SK-N-SH treated with all-trans-retinoic acid at 6 μM for 48 hours (cell line): ENCODE measurements around the gene CFAP65.

Experiments
- ATAC-seq: fragments of 200-7000 bp; cut with Tn5 transposase; 3 replicates; pipeline ENCODE4 v1.9.1; 2020; ENCODE audit warnings: mild to moderate bottlenecking, moderate library complexity
- ARNTL ChIP-seq: fragments of 450-650 bp; formaldehyde crosslinking; IDR thresholded peaks from 2 replicates; pipeline ENCODE4 v1.5.0; 2020; ENCODE audit warnings: low read depth, mild to moderate bottlenecking, moderate library complexity, borderline replicate concordance
- BACH2 ChIP-seq: fragments of 250-450 bp; sonication (Bioruptor Pico); IDR thresholded peaks from 2 replicates; pipeline ENCODE4 v1.9.0; 2021; ENCODE audit warnings: mild to moderate bottlenecking, borderline replicate concordance
- CSDC2 ChIP-seq: fragments of 250-450 bp; sonication (Bioruptor Pico); IDR thresholded peaks from 2 replicates; pipeline ENCODE4 v1.5.0; 2020; ENCODE audit warnings: mild to moderate bottlenecking, moderate library complexity
- GLIS3 ChIP-seq: fragments of 250-450 bp; sonication (Bioruptor Pico); IDR thresholded peaks from 2 replicates; pipeline ENCODE4 v1.5.0; 2020; ENCODE audit warnings: mild to moderate bottlenecking, moderate library complexity
- ISL1 ChIP-seq: fragments of 250-450 bp; sonication (Bioruptor Pico); IDR thresholded peaks from 2 replicates; pipeline ENCODE4 v2.1.2; 2022; ENCODE audit warnings: mild to moderate bottlenecking, moderate library complexity
- OSR1 ChIP-seq: fragments of 250-450 bp; sonication (Bioruptor Pico); IDR thresholded peaks from 2 replicates; pipeline ENCODE4 v1.8.0; 2022; ENCODE audit warnings: moderate library complexity, mild to moderate bottlenecking, inconsistent platforms
- PPARA ChIP-seq: fragments of 250-450 bp; sonication (Bioruptor Pico); IDR thresholded peaks from 2 replicates; pipeline ENCODE4 v1.5.0; 2020; ENCODE audit warnings: mild to moderate bottlenecking, borderline replicate concordance
- RARB ChIP-seq: fragments of 250-450 bp; sonication (Bioruptor Pico); IDR thresholded peaks from 2 replicates; pipeline ENCODE4 v1.8.0; 2021; ENCODE audit warnings: mild to moderate bottlenecking, moderate library complexity
- SNAI2 ChIP-seq: fragments of 250-450 bp; sonication (Bioruptor Pico); IDR thresholded peaks from 2 replicates; pipeline ENCODE4 v1.5.0; 2020; ENCODE audit warnings: mild to moderate bottlenecking, moderate library complexity
- TOX ChIP-seq: fragments of 250-450 bp; sonication (Bioruptor Pico); IDR thresholded peaks from 2 replicates; pipeline ENCODE4 v1.8.0; 2021; ENCODE audit warnings: mild to moderate bottlenecking, moderate library complexity, borderline replicate concordance
- ZFP30 ChIP-seq: fragments of 450-650 bp; formaldehyde crosslinking; IDR thresholded peaks from 2 replicates; pipeline ENCODE4 v1.5.0; 2022; ENCODE audit warnings: mild to moderate bottlenecking, moderate library complexity
- ZNF565 ChIP-seq: fragments of 450-650 bp; formaldehyde crosslinking; conservative IDR thresholded peaks from 2 replicates; pipeline ENCODE4 v1.5.0; 2020; ENCODE audit warnings: low read depth, mild to moderate bottlenecking, moderate library complexity
- ZNF70 ChIP-seq: fragments of 450-650 bp; formaldehyde crosslinking; IDR thresholded peaks from 2 replicates; pipeline ENCODE4 v1.5.0; 2020; ENCODE audit warnings: mild to moderate bottlenecking, moderate library complexity
- TF ChIP-seq, protein P1 (sequence below): fragments of 250-450 bp; sonication (Bioruptor Pico); IDR thresholded peaks from 2 replicates; pipeline ENCODE4 v1.5.1; 2020; ENCODE audit warnings: low read depth, mild to moderate bottlenecking, moderate library complexity
- TF ChIP-seq, protein P2 (sequence below): fragments of 250-450 bp; sonication (Bioruptor Pico); IDR thresholded peaks from 2 replicates; pipeline ENCODE4 v1.8.0; 2021; ENCODE audit warnings: low read depth, mild to moderate bottlenecking, moderate library complexity, borderline replicate concordance
- TF ChIP-seq, protein P3 (sequence below): fragments of 250-450 bp; sonication (Bioruptor Pico); IDR thresholded peaks from 2 replicates; pipeline ENCODE4 v1.8.0; 2020; ENCODE audit warnings: mild to moderate bottlenecking, moderate library complexity, borderline replicate concordance
- TF ChIP-seq, protein P4 (sequence below): fragments of 250-450 bp; sonication (Bioruptor Pico); IDR thresholded peaks from 2 replicates; pipeline ENCODE4 v1.5.1; 2021; ENCODE audit warnings: mild to moderate bottlenecking, moderate library complexity

CFAP65 gene

DNA sequence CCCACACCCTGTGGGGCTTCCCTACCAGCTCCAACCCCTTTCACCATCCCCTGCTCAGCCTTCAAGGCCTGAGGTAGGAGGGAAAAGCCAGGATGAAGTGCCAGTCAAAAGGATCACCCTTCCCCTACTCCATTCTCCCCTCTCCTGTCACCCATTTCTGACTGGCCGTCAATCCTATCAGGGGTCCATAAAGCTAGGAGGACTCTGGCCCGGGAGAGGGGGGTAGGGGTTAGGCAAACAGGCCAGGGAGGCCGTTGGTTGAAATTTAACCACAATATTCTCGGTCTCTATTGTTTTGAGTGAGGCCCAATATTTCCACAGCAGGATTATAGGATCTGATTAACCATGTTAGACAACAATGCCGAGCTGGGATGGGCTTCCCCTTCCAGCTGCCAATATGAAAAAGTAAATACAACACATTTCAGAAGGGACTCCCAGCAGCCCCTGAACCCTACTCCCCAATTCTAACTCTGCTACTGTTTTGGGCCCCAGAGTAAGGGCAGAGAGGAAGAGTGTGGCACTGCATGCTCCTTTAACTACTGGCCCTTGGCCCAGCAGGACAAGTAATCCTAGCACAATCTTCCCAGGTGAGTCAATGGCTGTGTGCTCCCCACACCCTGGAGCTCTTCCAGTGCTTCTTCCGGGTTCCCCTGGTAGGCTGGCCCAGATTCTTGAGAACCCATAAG is 30.0 kb upstream of the CFAP65 start:
- no peak for ATAC-seq

DNA sequence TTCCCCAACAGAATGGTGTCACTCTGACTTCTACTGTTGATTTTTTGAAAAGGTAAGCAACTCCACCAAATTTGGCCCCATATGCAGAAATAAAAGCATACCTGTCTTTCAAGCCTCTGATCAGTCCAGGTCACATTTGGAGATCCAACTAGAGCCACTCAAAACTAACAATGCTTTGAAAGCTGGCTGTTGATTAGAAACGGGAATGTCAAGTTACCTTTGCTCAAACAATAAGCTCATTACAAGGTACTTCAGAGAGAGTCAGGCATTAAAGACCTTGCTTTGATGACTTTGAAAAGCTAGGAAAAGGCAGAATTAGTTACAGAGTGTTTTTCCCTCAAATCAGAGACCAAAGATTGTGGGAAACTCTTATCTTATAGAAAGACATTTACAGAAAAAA is 24.2 kb upstream of the CFAP65 start:
- TF ChIP-seq ZFP30 (no peak), ARNTL (CRISPR knock-in tag) (no peak), TOX (no peak), RARB (CRISPR knock-in tag) (no peak)
- TF ChIP-seq, protein P1, sequence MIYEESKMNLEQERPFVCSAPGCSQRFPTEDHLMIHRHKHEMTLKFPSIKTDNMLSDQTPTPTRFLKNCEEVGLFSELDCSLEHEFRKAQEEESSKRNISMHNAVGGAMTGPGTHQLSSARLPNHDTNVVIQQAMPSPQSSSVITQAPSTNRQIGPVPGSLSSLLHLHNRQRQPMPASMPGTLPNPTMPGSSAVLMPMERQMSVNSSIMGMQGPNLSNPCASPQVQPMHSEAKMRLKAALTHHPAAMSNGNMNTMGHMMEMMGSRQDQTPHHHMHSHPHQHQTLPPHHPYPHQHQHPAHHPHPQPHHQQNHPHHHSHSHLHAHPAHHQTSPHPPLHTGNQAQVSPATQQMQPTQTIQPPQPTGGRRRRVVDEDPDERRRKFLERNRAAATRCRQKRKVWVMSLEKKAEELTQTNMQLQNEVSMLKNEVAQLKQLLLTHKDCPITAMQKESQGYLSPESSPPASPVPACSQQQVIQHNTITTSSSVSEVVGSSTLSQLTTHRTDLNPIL: no peak
- no peak for ATAC-seq

More for the DNA sequence above, 30.0 kb upstream of the CFAP65 start:
- TF ChIP-seq, protein P2, sequence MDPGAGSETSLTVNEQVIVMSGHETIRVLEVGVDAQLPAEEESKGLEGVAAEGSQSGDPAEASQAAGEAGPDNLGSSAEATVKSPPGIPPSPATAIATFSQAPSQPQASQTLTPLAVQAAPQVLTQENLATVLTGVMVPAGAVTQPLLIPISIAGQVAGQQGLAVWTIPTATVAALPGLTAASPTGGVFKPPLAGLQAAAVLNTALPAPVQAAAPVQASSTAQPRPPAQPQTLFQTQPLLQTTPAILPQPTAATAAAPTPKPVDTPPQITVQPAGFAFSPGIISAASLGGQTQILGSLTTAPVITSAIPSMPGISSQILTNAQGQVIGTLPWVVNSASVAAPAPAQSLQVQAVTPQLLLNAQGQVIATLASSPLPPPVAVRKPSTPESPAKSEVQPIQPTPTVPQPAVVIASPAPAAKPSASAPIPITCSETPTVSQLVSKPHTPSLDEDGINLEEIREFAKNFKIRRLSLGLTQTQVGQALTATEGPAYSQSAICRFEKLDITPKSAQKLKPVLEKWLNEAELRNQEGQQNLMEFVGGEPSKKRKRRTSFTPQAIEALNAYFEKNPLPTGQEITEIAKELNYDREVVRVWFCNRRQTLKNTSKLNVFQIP (CRISPR knock-in tag): no peak
- TF ChIP-seq OSR1 (CRISPR knock-in tag): no peak

DNA sequence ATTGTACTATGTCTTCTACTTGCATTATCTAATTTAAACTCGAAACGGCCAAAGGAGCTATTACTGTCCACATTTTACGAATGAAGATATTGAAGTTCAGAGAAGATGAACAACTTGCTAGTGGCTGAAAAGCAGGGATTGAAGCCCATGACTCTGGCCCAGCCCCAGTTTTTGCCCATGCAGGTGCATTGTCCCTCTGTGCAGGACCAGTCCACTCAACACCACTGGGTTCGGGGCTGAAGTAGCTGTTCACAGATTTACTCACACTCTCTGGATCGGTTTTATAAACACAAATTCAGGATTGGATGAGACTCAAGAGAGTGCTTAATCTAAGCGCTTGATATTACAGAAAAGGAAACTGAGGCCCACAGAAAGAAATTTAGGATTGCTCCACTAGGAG is 20.8 kb upstream of the CFAP65 start:
- TF ChIP-seq PPARA (CRISPR knock-in tag): no peak
- TF ChIP-seq ZNF70 (CRISPR knock-in tag): no peak
- TF ChIP-seq GLIS3 (CRISPR knock-in tag): no peak
- TF ChIP-seq, protein P1: no peak
- TF ChIP-seq ZNF565: no peak
- TF ChIP-seq, protein P3, sequence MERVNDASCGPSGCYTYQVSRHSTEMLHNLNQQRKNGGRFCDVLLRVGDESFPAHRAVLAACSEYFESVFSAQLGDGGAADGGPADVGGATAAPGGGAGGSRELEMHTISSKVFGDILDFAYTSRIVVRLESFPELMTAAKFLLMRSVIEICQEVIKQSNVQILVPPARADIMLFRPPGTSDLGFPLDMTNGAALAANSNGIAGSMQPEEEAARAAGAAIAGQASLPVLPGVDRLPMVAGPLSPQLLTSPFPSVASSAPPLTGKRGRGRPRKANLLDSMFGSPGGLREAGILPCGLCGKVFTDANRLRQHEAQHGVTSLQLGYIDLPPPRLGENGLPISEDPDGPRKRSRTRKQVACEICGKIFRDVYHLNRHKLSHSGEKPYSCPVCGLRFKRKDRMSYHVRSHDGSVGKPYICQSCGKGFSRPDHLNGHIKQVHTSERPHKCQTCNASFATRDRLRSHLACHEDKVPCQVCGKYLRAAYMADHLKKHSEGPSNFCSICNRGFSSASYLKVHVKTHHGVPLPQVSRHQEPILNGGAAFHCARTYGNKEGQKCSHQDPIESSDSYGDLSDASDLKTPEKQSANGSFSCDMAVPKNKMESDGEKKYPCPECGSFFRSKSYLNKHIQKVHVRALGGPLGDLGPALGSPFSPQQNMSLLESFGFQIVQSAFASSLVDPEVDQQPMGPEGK (CRISPR knock-in tag): no peak
- TF ChIP-seq, protein P2 (CRISPR knock-in tag): no peak
- TF ChIP-seq CSDC2 (CRISPR knock-in tag): no peak
- TF ChIP-seq BACH2 (CRISPR knock-in tag): no peak
- TF ChIP-seq, protein P4, sequence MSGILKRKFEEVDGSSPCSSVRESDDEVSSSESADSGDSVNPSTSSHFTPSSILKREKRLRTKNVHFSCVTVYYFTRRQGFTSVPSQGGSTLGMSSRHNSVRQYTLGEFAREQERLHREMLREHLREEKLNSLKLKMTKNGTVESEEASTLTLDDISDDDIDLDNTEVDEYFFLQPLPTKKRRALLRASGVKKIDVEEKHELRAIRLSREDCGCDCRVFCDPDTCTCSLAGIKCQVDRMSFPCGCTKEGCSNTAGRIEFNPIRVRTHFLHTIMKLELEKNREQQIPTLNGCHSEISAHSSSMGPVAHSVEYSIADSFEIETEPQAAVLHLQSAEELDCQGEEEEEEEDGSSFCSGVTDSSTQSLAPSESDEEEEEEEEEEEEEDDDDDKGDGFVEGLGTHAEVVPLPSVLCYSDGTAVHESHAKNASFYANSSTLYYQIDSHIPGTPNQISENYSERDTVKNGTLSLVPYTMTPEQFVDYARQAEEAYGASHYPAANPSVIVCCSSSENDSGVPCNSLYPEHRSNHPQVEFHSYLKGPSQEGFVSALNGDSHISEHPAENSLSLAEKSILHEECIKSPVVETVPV: no peak
- TF ChIP-seq RARB (CRISPR knock-in tag): no peak
- TF ChIP-seq ISL1 (CRISPR knock-in tag): no peak
- TF ChIP-seq SNAI2 (CRISPR knock-in tag): no peak
- no peak for ATAC-seq
